Endothelial cell (in vitro differentiated cells): ENCODE results near the gene CDH20. TPM values are rescaled to one million over a fixed set of nuclear protein-coding genes. Genes with fewer than 3 reads are reported as not detected.
A peak's percentile ranks its signal among the peaks of the same experiment; 100 is the strongest.

Experiments
- DNase-seq: peaks from one replicate; pipeline ENCODE4 v3.0.0; 2021; ENCODE audit warnings: low spot score
- H3K27ac Mint-ChIP-seq: one replicate; pipeline ENCODE4 v1.8.0; 2021; ENCODE audit warnings: mixed read lengths, inconsistent platforms; ENCODE audit not compliant: unreplicated experiment
- H3K27me3 Mint-ChIP-seq: one replicate; pipeline ENCODE4 v1.8.0; 2021; ENCODE audit warnings: mild to moderate bottlenecking, moderate library complexity, mixed read lengths, inconsistent platforms; ENCODE audit not compliant: unreplicated experiment
- H3K36me3 Mint-ChIP-seq: one replicate; pipeline ENCODE4 v1.8.0; 2021; ENCODE audit warnings: mild to moderate bottlenecking, low read depth, mixed read lengths, inconsistent platforms; ENCODE audit not compliant: unreplicated experiment
- H3K4me1 Mint-ChIP-seq: one replicate; pipeline ENCODE4 v1.8.0; 2021; ENCODE audit warnings: mild to moderate bottlenecking, mixed read lengths, inconsistent platforms; ENCODE audit not compliant: unreplicated experiment
- H3K4me3 Mint-ChIP-seq: one replicate; pipeline ENCODE4 v1.8.0; 2021; ENCODE audit warnings: mild to moderate bottlenecking, mixed read lengths, inconsistent platforms; ENCODE audit not compliant: unreplicated experiment
- H3K9me3 Mint-ChIP-seq: one replicate; pipeline ENCODE4 v1.8.0; 2021; ENCODE audit warnings: mixed read lengths, inconsistent platforms; ENCODE audit not compliant: unreplicated experiment
- total RNA-seq: library from RNA; stranded (reverse); fragmentation: NEBNext Ultra II Directional; extraction: Animal tissue kit (Norgen Biotek cat#: 25700); gene quantifications from one replicate; pipeline ENCODE4 v1.2.1, GENCODE V29; 2021; ENCODE audit not compliant: unreplicated experiment
- TF ChIP-seq, protein P1 (sequence below): fragments of 200-600 bp; sonication (generic); IDR thresholded peaks from one replicate; pipeline ENCODE4 v1.5.0; 2021; ENCODE audit warnings: antibody characterized with exemption; ENCODE audit not compliant: unreplicated experiment

Gene CDH20
- total RNA-seq, 1 donor from 2014 or later, result not detected

DNA sequence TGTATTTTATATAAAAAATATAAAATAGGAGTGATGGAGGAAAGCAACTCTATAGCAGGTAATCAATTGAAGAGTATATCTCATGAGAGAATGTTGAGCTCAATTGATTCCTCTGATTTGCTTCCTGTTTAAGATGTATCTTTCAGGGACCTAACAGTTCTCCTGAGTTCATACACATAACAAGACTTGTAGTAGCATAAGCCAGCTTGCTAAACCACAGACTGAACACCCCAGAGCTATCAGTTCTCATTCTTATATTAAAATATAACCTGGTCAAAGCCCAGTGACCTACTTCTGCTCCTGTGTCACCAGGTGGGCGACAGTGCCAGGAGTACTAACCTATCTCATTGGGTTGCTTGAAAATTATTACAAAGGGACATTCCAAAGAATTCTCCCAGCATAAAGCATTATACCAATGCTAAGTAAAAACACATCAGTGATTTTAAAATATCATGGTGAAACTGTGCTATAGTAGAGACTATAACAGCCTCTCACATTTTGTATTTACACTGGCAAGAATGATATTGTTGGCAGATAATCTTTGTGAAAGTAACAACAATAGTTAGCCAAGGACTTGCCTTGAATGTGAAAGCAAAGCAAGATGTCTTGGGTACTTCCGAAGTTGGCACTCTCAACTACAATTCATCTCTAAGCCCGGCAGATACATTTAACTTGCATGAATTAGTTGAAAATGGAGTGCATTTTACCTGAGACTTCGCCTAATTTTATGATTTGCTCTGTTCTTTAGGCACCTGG is 40.8 kb upstream of the CDH20 start:
- H3K27me3 Mint-ChIP-seq, result no peaks in the 10 kb centered on the region
- DNase-seq, result no peak

DNA sequence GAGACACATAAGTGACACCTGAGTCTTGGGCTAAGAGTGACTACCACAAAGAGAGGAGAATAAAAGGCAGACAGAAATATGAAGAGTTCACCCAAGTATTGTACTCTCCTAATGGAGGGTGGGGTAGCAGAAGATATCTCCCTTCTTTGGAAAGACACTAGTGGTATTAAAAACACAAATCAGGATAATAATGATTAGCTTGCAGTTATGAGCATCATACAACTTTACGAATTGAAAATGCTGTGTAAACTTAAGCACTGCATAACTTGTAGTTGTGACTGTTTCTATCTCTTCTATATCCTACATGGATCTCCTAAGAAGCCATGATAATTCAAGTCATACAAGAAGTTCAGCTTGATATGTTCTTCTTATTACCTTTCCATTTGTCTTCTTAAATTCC is 38.1 kb upstream of the CDH20 start:
- Mint-ChIP-seq H3K36me3 (no peaks in the 10 kb centered on the region), H3K9me3 (no peaks in the 10 kb centered on the region), H3K27me3 (no peaks in the 10 kb centered on the region), H3K4me3 (no peak overlapping the region), H3K27ac (no peak overlapping the region), H3K4me1 (no peaks in the 10 kb centered on the region)
- TF ChIP-seq, protein P1, sequence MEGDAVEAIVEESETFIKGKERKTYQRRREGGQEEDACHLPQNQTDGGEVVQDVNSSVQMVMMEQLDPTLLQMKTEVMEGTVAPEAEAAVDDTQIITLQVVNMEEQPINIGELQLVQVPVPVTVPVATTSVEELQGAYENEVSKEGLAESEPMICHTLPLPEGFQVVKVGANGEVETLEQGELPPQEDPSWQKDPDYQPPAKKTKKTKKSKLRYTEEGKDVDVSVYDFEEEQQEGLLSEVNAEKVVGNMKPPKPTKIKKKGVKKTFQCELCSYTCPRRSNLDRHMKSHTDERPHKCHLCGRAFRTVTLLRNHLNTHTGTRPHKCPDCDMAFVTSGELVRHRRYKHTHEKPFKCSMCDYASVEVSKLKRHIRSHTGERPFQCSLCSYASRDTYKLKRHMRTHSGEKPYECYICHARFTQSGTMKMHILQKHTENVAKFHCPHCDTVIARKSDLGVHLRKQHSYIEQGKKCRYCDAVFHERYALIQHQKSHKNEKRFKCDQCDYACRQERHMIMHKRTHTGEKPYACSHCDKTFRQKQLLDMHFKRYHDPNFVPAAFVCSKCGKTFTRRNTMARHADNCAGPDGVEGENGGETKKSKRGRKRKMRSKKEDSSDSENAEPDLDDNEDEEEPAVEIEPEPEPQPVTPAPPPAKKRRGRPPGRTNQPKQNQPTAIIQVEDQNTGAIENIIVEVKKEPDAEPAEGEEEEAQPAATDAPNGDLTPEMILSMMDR, result no peak
- DNase-seq, result no peak

More for the DNA sequence above, 40.8 kb upstream of the CDH20 start:
- Mint-ChIP-seq H3K36me3 (no peaks in the 10 kb centered on the region), H3K4me1 (no peaks in the 10 kb centered on the region), H3K4me3 (no peak overlapping the region), H3K9me3 (no peaks in the 10 kb centered on the region), H3K27ac (no peak overlapping the region)
- TF ChIP-seq, protein P1, result no peak

DNA sequence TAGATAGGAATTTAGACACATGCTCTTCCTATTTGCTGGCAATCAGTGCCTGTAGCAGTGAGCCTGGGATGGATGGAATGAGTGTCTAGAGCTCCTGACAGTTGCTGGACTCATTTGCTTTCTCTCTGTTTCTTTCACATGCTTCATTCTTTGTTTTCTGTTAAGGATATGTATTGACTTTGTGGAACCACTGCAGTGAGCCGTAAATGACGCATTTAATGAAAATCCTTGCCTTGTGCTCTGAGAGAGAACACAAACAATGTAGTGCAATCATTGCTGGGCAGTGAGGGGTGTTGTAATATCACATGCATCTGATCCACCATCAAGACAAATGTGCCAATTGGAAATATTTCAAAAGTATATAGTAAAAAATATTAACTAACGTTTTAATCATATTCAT is 25.2 kb upstream of the CDH20 start:
- no peak for DNase-seq
- H3K27me3 Mint-ChIP-seq, result peaks cover 1% of the 10 kb centered on the region
- H3K36me3 Mint-ChIP-seq, result no peaks in the 10 kb centered on the region
- H3K4me1 Mint-ChIP-seq, result no peaks in the 10 kb centered on the region
- TF ChIP-seq, protein P1, result no peak
- H3K4me3 Mint-ChIP-seq, result no peak overlapping the region
- no peaks in the 10 kb centered on the region for H3K9me3 Mint-ChIP-seq
- no peak overlapping the region for H3K27ac Mint-ChIP-seq

DNA sequence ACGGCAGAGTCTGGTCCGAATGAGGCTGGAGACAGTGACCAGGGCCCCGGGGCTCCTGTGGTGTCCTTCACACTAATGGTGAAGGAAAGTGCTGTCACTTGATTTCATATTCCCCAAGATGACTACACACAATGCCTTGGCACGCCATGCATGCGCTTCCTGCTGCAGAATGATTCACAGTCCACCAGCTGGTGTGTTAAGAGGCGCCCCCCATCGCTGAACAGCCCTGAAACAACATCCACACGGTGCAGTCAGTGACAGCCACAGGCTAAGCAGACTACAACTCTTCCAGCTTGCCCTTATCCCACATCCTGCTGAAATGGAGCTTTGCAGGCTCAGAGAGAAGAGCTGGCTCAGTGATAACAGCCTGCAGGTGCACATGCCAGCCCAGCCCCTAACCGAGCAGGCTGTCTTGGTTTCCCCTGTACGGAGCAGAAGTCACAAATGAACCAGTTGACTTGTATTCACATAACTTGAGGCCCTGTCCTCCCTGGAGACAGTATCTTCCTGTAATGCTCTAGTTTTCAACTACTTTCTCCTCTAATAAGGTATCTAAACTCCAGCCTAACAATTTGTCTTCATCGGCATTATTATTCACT is 24.3 kb upstream of the CDH20 start:
- H3K9me3 Mint-ChIP-seq, result no peaks in the 10 kb centered on the region
- peaks cover 1% of the 10 kb centered on the region for H3K27me3 Mint-ChIP-seq
- H3K36me3 Mint-ChIP-seq, result no peaks in the 10 kb centered on the region
- H3K4me3 Mint-ChIP-seq, result no peak overlapping the region
- H3K4me1 Mint-ChIP-seq, result no peaks in the 10 kb centered on the region
- TF ChIP-seq, protein P1, result no peak
- no peak for DNase-seq
- H3K27ac Mint-ChIP-seq, result no peak overlapping the region

DNA sequence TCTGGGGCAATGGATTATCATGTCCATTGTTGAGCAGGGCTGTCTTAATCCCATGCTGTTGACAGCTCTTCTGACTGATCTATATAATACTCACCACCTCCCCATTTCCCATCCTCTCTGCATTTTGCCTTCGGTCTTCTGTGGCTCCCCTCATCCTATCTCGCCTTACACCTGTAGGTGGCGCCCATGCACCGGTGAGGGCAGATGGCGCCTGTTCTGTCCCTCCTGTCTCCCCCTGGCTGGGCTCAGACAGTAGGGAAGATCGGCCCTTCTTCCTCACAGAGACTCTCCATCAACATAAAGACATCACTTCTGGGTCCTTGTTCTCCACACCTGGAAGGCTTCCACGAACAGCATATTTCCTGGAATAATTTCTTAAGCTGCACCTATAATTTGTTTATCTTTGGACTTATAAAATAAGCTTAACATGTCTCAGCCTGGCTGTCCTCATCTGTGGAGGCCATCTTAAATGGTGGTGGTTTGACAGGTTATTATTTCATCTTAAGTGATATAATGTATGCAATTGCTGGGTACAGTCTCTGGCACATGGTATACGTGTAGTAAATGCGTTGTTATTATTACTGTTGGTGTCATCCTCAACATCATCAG is 10.9 kb upstream of the CDH20 start:
- no peaks in the 10 kb centered on the region for H3K27me3 Mint-ChIP-seq
- TF ChIP-seq, protein P1, result peak; percentile 78
- no peak overlapping the region for H3K4me3 Mint-ChIP-seq
- H3K9me3 Mint-ChIP-seq, result no peaks in the 10 kb centered on the region
- no peaks in the 10 kb centered on the region for H3K36me3 Mint-ChIP-seq
- no peak overlapping the region for H3K27ac Mint-ChIP-seq
- no peaks in the 10 kb centered on the region for H3K4me1 Mint-ChIP-seq
- peak; percentile 90 for DNase-seq
